Motor neuron (in vitro differentiated cells): ENCODE results near the gene RASGRF2. TPM values are rescaled to one million over a fixed set of nuclear protein-coding genes. Genes with fewer than 3 reads are reported as not detected.

ENCODE experiments used
- ATAC-seq, 8 experiments: fragments of 200-7000 bp; cut with Tn5 transposase; replicated peaks in 6 of 8; 2 replicates each; pipeline ENCODE4 v1.8.0; 2021; ENCODE audit warnings: mild to moderate bottlenecking in 8 of 8, moderate library complexity in 8 of 8
- H3K27ac ChIP-seq, 2 donors: fragments of 250-450 bp; sonication (Bioruptor Pico); 2 replicates each; pipeline ENCODE4 v1.9.0; 2021; ENCODE audit warnings: antibody characterized with exemption in 2 of 2, mild to moderate bottlenecking in 2 of 2, moderate library complexity in 1 of 2
- H3K4me1 ChIP-seq, 2 donors: fragments of 250-450 bp; sonication (Bioruptor Pico); replicated peaks in 1 of 2; 2 replicates each; pipeline ENCODE4 v1.6.1; 2021; ENCODE audit warnings: antibody characterized with exemption in 2 of 2, mild to moderate bottlenecking in 2 of 2, moderate library complexity in 1 of 2
- H3K4me3 ChIP-seq, 5 donors: fragments of 250-450 bp; sonication (Bioruptor Pico); 2 replicates each; pipeline ENCODE4 v1.9.0; 2021; ENCODE audit warnings: antibody characterized with exemption in 5 of 5, mild to moderate bottlenecking in 5 of 5, moderate library complexity in 4 of 5
- WGBS, 10 experiments: fragments of 450-650 bp; shearing (Covaris generic); methylation state at CpG; one replicate each; pipeline ENCODE4 v1.0.0; 2022; 5-methylcytosine and 5-hydroxymethylcytosine counted together
- in situ Hi-C, 9 experiments: fragments of 400-800 bp; cut with MboI; loops; one replicate each; pipeline ENCODE4 v1.15.0; 2021; ENCODE audit warnings: low sequenced_read_pairs in 9 of 9, low pct_unique_long_range_greater_than_20kb in 2 of 9; ENCODE audit not compliant: unreplicated experiment in 9 of 9
- total RNA-seq, 8 experiments: library from RNA; unstranded; fragments of 300-600 nt; gene quantifications; 2 replicates each; pipeline versions ENCODE4 v1.2.3 to v1.2.4, GENCODE V29; 2022

RASGRF2 gene
- total RNA-seq, 8 experiments from 2014 or later: 0.20 to 9.8 (median 1.7) TPM

DNA sequence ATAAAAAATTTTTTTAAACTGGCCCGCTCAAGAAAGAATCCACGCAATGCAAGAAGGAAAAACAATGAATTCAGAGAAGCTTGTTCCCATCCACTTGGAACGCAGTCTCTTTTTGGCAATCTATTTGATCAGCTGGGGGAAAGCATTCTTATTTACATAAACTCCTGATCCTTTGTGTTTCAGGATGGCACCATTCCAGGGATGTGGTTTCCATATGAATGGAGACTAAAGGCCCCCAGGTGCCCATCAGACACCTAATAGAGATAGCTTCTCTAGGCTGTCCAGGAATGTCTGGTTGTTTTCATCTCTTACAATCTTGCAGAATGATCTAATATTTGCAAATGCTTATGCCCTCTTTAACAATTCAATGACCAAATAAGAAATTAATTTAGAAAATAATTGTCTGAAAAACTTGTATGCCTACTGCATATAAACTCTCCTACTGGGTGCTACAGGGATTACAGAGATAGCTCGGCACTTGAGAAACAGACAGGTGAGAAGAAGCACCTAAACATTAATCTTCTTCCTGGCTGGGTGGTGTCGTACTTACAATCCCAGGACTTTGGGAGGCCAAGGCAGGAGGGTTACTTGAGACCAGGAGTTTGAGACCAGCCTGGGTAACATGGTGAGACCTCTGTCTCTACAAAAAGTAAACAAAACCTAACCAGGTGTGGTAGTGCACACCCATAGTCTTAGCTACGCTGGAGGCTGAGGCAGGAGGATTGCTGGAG is 3.0 kb upstream of the RASGRF2 start:
- no peak overlapping the region for H3K27ac ChIP-seq
- H3K4me1 ChIP-seq: peaks cover 0 to 6% of the 10 kb centered on the region in 2 donors
- no peak overlapping the region for H3K4me3 ChIP-seq
- ATAC-seq: peak in 1 of 8 experiments; percentile 57
- in situ Hi-C loops: no loop called here
- WGBS, 10 experiments: 36 to 73% (median 62%) methylated on average over 2 to 6 of the region's 6 CpGs

DNA sequence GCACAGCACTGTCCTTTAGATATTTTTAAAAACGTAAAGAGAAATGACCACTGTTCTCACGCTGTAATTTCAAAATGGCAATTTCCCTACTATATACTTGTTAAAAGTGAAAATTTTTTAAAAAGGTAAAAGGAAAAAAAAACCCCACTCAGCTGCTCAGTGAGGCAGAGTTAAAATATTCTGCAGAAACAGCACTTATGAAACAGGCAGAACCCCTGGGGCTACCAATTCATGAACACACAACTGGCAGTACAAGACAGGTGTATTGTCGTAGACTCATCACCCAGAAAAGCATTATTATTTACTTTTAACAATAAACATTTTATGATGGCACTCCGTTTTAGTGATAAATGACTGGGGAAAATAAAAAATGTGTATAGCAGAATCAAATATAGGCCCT is 1.5 kb upstream of the RASGRF2 start:
- ATAC-seq: no peak
- Histone ChIP-seq H3K4me1 (peaks cover 0 to 6% of the 10 kb centered on the region in 2 donors), H3K4me3 (no peak overlapping the region), H3K27ac (no peak overlapping the region)
- in situ Hi-C loops: no loop called here
- WGBS, 10 experiments: 10 to 69% (median 41%) methylated on average over 2 to 4 of the region's 4 CpGs; no CpG with 5 or more reads in 1 of the 10 experiments

DNA sequence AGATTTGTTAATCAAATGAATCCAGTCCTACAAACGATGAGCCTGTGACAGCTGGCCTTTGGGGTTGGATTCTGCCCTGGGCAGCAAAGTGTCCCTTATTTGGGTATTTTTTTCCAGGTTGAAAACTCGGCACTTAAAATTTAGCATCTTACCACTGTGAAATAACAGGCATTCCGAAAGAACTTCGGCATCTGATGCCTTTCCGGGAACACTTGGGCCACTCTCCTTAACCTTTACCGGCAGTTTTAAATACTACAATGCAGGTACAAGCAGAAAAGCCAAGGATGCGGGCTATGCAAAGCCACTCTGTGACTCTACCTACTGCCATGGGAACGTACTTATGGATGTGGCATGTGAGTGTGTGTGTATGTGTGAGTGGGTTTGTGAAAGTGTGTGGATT is 1.0 kb upstream of the RASGRF2 start:
- in situ Hi-C loops: no loop called here
- WGBS, 10 experiments: 0 to 94% (median 66%) methylated on average over 1 to 7 of the region's 8 CpGs; no CpG with 5 or more reads in 2 of the 10 experiments
- Histone ChIP-seq H3K4me3 (no peak overlapping the region), H3K27ac (no peak overlapping the region), H3K4me1 (peaks cover 0 to 6% of the 10 kb centered on the region in 2 donors)
- ATAC-seq: no peak

DNA sequence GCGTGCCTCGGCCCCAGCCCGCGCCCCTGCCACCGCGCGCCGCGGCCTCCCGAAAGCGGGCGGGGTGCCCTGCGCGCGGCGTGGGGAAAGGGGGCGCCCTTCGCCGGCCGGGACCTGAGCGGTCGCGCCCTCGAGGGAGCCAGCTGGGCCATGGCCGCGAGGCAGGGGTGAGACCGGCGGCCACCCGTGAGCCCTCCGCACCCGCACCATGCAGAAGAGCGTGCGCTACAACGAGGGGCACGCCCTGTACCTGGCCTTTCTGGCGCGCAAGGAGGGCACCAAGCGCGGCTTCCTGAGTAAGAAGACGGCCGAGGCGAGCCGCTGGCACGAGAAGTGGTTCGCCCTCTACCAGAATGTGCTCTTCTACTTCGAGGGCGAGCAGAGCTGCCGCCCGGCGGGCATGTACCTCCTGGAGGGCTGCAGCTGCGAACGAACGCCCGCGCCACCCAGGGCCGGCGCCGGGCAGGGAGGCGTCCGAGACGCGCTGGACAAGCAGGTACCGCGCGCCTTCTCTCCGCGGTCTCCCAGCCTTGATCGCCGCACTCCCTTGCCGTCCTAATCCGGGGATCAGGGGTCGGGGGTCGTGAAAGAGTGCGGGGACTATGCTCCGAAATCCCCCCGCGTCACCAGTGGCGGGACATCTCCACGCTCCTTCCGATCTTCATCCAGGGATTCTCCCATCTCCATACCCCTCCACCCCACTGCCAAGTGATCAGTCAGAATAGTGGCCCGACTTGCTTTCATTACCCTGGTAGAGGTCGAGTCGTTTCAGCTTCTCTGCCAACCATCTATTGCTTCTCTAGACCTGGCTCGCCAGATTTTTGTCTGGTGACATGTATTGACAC is 590 bp downstream of the RASGRF2 start:
- ATAC-seq: peak; percentile 48 to 82 (median 74)
- H3K4me1 ChIP-seq: peaks cover 0 to 6% of the 10 kb centered on the region in 2 donors
- no peak overlapping the region for H3K27ac ChIP-seq
- WGBS, 10 experiments: 0 to 6% (median 0%) methylated on average over 1 to 9 of the region's 84 CpGs; no CpG with 5 or more reads in 7 of the 10 experiments
- in situ Hi-C loops: no loop called here
- H3K4me3 ChIP-seq: peak overlapping the region; percentile 40 to 60 (median 43)

DNA sequence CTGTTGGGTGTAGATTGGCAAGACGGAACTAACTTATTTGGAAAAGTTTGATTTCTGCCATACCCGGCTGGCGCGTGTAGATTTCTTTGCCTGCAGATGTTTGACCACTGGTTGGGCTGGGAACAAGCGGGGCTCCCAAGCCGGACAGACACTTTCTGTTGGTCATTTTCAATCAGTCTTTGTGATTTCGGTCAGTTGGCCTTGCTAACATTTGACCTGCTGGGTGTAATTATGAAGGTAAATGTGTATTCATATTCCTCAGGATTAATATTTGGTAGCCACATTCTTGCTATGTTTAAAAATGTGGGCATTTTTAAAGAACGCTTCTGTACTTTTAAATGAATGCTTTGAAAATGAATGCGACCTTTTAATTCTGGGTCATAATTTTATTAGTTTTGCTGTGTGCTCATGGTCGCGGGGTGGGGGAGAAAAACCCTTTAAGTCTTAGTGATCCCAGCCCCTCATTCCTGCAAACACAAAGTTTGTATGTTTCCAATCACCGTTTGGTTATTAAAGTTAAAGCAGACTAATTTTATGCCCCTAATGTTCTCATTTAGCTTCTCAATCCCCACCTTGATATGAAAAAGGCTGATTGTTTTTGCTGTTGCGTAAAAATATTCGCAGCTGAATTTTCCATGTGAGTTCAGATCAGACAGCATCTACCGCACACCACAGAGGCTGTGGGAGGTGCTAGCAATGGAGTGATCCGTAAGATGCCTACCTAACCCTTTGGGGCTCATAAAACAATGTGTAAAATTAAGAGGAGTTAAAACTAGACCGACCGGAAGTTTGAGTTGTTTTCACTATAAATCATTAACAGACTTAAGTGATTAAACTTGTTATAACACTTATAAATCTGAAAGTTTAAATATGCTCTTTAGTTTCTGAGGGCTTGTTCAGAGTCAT is 1.5 kb downstream of the RASGRF2 start:
- no peak for ATAC-seq
- Histone ChIP-seq H3K27ac (no peak overlapping the region), H3K4me3 (peak overlapping the region in 2 of 5 donors; percentile 40 to 60), H3K4me1 (peaks cover 0 to 3% of the 10 kb centered on the region in 2 donors)
- WGBS, 10 experiments: 21 to 73% (median 43%) methylated on average over 4 to 18 of the region's 18 CpGs
- in situ Hi-C loops: no loop called here

DNA sequence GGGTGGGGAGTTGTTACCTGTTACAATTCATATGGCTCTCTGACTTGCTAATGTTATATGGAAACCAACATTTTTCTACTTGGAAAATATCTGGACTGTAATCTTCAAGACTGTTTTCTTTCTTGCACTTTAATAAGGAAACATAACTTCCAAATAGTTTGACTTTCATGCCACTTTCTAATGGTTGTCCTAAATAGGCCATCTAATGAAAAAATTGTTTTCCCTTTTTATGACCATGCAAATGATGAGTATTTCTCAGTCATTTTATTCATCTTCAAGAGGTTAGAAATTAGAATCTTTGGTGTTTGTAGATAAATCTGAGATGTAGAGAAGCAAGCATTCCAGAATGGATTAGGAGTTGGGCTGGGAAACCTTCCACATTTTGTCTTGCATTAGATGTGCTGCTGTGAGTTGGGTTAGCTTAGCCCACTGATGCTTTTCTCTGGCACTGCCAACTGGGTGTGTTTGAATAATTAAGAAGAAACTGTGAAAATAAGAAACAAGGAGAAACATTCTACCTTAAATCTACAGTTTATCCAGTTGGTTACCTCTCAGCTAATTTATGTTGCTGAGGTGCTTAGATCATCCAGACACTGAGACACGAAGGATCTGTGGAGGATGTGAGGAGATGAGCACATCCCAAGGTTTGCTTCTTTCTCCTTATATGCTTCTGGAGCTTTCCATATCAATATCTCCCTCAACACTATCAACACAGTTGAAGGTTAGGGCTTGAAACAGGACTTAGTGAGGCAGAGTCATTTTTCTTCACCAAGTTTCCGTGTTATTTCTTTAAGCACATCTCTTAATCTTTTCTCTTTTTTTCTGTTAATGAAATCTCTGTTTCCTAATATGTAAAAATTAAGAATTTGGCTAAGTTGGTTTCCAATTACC is 2.7 kb downstream of the RASGRF2 start:
- ATAC-seq: no peak
- WGBS, 10 experiments: 67 to 100% (median 84%) methylated on average over 1 to 2 of the region's 2 CpGs; no CpG with 5 or more reads in 2 of the 10 experiments
- H3K27ac ChIP-seq: no peak overlapping the region
- in situ Hi-C loops: no loop called here
- H3K4me3 ChIP-seq: no peak overlapping the region
- H3K4me1 ChIP-seq: no peaks in the 10 kb centered on the region

DNA sequence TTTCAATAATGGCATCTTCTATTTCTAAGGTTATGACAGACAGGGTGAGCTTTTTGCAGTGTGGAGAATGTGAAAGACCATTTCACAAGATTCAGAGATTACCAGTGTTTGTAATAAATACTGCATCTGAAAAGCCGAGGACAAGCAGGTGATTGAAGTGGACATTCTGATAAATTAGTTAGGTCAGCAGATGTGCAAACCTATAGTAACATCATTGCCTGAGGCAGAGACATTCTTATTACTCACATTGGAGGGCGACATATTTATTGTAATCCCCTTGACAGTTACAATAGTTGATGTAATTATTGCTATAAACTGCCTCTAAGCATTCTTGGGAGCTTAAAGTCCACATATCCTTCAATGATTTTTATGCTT is 3.3 kb downstream of the RASGRF2 start:
- Histone ChIP-seq H3K4me3 (no peak overlapping the region), H3K27ac (no peak overlapping the region), H3K4me1 (no peaks in the 10 kb centered on the region)
- 33 to 100% (median 58%) methylated on average over 1 to 2 of the region's 2 CpGs; no CpG with 5 or more reads in 2 of the 10 experiments for WGBS, 10 experiments
- peak in 1 of 8 experiments; percentile 16 for ATAC-seq
- in situ Hi-C loops: no loop called here

DNA sequence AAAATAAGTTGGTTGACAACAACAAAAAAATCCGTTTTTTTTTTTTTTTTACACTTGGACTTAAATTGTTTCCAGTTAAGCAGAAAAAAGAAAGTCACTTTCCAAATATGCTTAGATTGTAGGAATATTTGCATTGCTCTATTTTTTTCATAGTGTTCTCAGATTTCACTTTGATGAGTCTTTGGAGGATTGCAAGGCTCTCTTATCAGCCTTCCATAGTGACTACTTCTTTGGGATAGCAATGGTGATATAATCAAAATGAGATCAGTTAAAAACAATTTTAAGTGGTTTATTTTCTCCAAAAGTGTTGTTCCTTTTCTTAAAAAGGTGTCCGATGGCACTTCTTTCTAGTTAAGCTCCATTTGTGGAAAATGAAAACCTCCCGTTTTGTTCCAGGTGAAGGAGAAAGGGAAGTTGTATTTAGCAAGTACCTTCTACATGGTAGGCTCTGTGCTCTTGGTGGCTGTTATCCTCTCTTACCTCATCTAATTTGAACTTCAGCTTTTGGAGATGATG is 3.9 kb downstream of the RASGRF2 start:
- Histone ChIP-seq H3K4me3 (no peak overlapping the region), H3K4me1 (no peaks in the 10 kb centered on the region), H3K27ac (no peak overlapping the region)
- peak in 1 of 8 experiments; percentile 46 for ATAC-seq
- WGBS, 10 experiments: 17 to 80% (median 69%) methylated on average over 2 to 3 of the region's 3 CpGs; no CpG with 5 or more reads in 1 of the 10 experiments
- in situ Hi-C loops: no loop called here

DNA sequence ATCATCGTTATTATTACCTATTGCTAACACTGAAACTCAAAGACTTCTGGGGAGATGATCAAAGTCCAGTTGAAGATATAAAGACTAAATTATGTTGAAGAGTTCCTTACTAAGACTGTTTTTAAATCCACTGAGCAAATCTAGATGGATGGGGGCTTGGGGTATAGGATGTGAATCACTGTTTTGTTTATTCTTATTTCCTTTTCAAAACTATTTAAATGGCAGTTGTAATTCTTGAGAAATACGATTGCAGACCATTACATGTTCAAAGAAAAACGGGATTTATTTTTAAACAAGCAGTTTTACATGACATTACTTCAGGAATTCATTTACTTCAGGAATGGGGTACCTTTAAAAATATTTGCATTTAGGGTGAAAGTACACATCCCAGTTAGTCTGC is 4.3 kb downstream of the RASGRF2 start:
- 0 to 66% (median 53%) methylated on average over 2 to 3 of the region's 3 CpGs for WGBS, 10 experiments
- in situ Hi-C loops: no loop called here
- H3K4me1 ChIP-seq: no peaks in the 10 kb centered on the region
- no peak overlapping the region for H3K4me3 ChIP-seq
- no peak for ATAC-seq
- no peak overlapping the region for H3K27ac ChIP-seq

DNA sequence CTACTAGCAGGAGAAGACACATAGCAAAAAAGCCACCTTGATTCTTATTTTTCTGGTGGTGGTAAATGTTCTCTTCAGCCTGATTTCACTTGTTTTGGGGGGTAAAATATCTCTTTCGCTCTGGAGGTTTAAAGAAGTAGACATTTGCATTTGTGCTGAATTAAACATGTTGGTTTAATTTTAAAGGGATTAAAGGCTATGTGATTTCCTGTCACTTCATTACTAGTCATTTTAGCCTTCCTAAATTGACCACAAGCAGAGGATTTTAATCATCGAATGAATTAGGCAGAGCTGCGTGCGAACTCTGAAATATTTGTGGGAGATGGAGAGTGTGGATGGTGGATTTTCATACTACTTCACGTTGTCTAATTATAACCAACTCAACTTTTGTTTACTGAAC is 4.8 kb downstream of the RASGRF2 start:
- no peak for ATAC-seq
- in situ Hi-C loops: no loop called here
- 10 to 100% (median 82%) methylated on average over 1 to 5 of the region's 5 CpGs for WGBS, 10 experiments
- H3K27ac ChIP-seq: no peak overlapping the region
- H3K4me1 ChIP-seq: no peaks in the 10 kb centered on the region
- H3K4me3 ChIP-seq: no peak overlapping the region

DNA sequence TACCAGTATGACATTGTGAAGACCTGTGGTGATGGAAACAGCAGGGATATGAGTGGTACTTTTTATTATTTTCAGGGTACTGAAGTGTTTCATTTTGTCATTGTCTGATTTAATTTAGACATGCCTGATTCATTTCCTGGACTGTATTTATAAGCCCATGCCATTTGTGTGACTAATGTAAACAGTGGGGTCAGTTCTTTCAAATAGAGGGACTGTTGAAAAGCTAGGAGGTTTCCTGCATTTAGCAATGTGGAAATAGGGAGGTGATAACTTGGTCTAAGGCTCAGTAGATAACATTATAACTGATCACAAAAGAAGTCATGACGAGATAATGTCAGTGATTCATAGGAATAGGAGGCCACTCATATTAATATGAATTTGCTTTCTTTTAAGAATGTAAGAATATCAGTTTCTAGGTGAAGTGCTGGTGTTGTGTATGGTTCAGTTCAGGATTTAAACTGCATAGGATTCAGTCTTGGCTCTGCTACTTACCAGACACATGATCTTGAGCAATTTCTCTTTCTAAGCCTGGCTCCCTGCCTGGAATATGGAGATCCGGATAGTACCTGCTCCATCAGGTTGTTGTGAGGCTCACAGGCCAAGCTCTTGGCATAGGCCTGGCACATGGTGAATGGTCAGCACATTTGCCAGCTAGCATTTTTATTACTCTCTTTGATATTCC is 7.5 kb downstream of the RASGRF2 start:
- Histone ChIP-seq H3K27ac (no peak overlapping the region), H3K4me1 (no peaks in the 10 kb centered on the region), H3K4me3 (no peak overlapping the region)
- 0 to 88% (median 70%) methylated on average over 1 to 2 of the region's 2 CpGs; no CpG with 5 or more reads in 2 of the 10 experiments for WGBS, 10 experiments
- in situ Hi-C loops: no loop called here
- peak in 3 of 8 experiments; percentile 53 to 80 (median 58) for ATAC-seq
